Epithelial cell of proximal tubule (primary cell): Measurements from ENCODE around the gene GADL1. TPM values are rescaled to one million over a fixed set of nuclear protein-coding genes. Genes with fewer than 3 reads are reported as not detected.

ENCODE experiments used
- DNase-seq: peaks from one replicate; pipeline ENCODE4 v3.0.0-alpha.2; 2011; ENCODE audit warnings: low read depth
- H3K4me3 ChIP-seq: 2 replicates; pipeline ENCODE4 v1.5.1; 2011; ENCODE audit warnings: low read depth, mild to moderate bottlenecking, low read length
- CTCF ChIP-seq: conservative IDR thresholded peaks from 2 replicates; pipeline ENCODE4 v1.5.1; 2012; ENCODE audit warnings: low read depth, mild to moderate bottlenecking, low read length
- total RNA-seq: library from RNA; depleted of rRNA; stranded (reverse); fragments of >200 nt; gene quantifications from 2 replicates; pipeline ENCODE4 v1.2.3, GENCODE V29; 2015

The GADL1 gene
- total RNA-seq, 1 donor from 2014 or later, result not detected

GRCh38 chr3:30826531-30826942 is 67.9 kb downstream of the GADL1 start:
- TF ChIP-seq CTCF, result no peak
- no peak overlapping the region for H3K4me3 ChIP-seq
- no peak for DNase-seq

- H3K4me3 ChIP-seq, result no peak overlapping the region
- no peak for DNase-seq
- TF ChIP-seq CTCF, result no peak
Observed at GRCh38 chr3:30819067-30819798, 75.2 kb downstream of the GADL1 start.

GRCh38 chr3:30813734-30814133 is 80.7 kb downstream of the GADL1 start:
- no peak for DNase-seq
- TF ChIP-seq CTCF, result no peak
- no peak overlapping the region for H3K4me3 ChIP-seq

- H3K4me3 ChIP-seq, result no peak overlapping the region
- no peak for DNase-seq
- TF ChIP-seq CTCF, result no peak
Observed at GRCh38 chr3:30811151-30811795, 83.2 kb downstream of the GADL1 start.

- H3K4me3 ChIP-seq, result no peak overlapping the region
- no peak for DNase-seq
- TF ChIP-seq CTCF, result no peak
Observed at GRCh38 chr3:30810625-30811024, 83.8 kb downstream of the GADL1 start.

- H3K4me3 ChIP-seq, result no peak overlapping the region
- DNase-seq, result no peak
- no peak for TF ChIP-seq CTCF
Observed at GRCh38 chr3:30805695-30806094, 88.8 kb downstream of the GADL1 start.

- no peak for DNase-seq
- TF ChIP-seq CTCF, result no peak
- H3K4me3 ChIP-seq, result no peak overlapping the region
Observed at GRCh38 chr3:30804984-30805383, 89.5 kb downstream of the GADL1 start.
